ENCODE measurements around the gene PCP2.

PCP2 gene

DNA sequence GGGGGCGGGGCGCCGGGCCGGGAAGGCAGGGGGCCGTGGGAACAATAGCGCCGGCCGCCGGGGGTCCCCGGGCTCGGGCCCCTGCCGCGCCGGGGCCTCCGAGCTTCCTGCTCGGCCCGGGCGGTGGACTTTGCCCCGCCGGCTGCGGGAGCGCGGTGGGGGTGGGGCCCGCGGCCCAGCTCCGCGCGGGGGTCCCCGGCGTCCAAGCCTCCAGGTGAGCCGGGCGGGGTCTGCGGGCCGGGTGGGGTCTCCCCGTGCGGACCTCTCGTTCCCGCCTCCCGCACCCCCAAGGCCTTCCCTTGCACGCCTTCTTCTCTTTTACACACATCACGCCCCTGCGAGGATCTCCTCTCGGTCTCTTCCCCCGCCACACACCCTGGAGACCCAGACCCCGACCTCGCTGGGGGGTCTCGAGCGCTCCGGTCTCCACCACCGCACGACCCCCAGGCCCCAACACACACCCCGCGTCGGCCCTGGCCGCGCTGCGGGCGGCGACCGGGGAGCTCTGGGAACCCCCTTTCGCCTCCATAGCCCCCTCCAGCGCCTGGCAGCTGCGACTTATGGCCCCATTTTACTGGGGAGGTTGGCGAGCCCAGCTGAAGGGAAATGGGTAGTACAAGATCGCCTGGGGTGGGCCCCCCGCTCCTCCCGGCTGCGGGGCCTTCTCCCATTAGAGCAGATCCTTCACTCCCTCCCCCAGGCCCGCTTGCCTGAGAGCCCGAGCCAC, 37.1 kb downstream of the PCP2 start:
- DNase-seq, result peak; percentile 50

DNA sequence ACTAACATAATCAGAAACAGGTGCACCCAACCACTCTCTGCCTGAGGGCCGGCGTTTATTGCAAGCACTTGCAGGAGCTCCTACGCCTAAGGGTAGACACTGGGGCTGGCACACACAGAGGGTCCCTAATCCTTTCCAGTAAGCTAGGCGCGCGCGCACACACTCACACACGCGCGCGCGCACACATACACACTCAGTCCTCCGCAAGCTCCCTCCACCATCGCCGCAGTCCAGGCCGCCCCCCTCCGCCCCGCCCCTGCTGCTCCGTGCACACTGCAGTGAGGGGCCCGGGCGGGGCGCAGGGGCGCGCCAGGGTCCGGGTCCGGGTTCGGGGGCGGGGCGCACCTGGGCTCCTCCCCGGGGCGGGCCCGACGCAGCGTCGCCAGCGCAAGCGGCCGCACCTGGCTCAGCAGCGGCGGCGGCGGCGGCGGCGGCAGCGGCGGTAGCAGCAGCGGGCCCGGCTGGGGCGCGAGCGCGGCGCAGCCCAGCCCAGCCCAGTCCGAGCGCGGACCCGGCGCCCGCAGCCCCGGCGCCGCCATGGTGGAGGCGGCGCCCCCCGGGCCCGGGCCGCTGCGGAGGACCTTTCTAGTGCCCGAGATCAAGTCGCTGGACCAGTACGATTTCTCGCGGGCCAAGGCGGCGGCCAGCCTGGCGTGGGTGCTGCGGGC, 37.9 kb downstream of the PCP2 start, which contains the start of gene CAMSAP3:
Gene CAMSAP3, plus strand, starts transcription at position 398 of the 668 bp plus-strand sequence. Its CDS starts 140 bp downstream, at position 538.
- DNase-seq, result peak; percentile 83

DNA sequence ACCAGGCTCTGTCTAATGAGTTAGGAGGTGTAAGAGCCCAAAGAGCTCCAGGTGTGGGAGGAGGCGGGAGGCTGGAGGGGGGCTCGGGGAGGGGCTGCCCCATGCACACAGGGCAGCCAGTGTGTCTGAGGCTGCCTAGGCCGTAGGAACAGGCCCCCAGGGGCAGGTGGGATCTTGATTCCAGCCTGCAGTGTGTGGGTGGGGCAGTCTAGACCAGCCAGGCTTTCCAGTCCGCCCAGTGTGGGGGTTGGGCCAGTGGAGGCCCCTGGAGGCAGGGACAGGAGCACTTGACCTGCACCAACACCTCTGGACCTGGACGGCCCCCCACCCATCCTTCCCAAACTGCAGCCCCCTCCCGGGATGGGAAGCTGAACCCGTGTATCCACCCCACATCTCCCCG, 43.3 kb downstream of the PCP2 start:
- no peak for DNase-seq

DNA sequence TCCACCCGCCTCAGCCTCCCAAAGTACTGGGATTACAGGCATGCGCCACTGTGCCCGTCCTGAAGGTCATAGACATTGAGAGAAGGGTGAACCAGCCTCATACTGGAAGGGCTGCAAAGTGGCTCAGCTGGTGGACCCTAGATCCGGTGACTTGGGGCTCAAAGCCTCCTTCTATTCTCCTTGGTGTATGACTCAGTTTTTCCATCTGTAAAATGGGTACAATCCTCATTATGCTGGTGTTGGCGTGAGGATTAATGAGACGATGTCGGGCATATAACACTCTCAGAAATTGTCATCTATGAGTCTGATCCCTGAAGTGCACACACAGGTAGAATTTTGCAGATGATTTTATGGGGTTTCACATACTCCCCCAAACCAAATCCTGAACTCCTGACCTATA, 43.7 kb downstream of the PCP2 start:
- DNase-seq, result no peak

DNA sequence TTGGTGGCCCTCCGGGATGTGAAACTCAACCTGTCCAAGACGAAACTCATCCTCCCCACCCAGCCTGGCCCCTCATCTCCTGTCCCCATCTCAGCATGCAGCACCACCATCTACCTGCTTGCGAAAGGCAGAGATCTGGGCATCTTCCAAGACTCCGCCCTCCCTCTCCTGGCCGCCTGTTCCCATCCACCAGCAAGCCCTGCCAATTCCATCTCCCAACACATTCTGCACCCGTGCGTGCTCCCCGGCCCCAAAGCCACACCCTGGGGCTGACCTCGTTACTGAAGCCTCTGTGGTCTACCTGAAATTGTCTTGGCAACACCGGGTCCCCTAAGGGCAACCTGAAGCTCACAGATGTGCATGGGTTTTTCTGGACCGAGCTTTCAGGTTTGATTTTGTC, 51.1 kb downstream of the PCP2 start:
- no peak for DNase-seq
